Measurements from ENCODE around the gene ARMH2. TPM values are rescaled to one million over a fixed set of nuclear protein-coding genes. Genes with fewer than 3 reads are reported as not detected.

Gene ARMH2
- polyA plus RNA-seq, 1 donor from 2014 or later: 0.73 TPM

- Histone ChIP-seq H3F3A (ENCODE audit: insufficient read depth, low read length, poor library complexity, severe bottlenecking) (no peaks in the 10 kb centered on the region), H2AFZ (ENCODE audit: low read depth, low read length) (no peak overlapping the region), H3K27me3 (ENCODE audit: insufficient read depth, low read depth, low read length) (no peaks in the 10 kb centered on the region), H3K4me2 (ENCODE audit: low read length) (no peak overlapping the region), H3K36me3 (ENCODE audit: insufficient read depth, low read length) (no peaks in the 10 kb centered on the region), H3K9me3 (ENCODE audit: low read length) (no peaks in the 10 kb centered on the region), H4K20me1 (ENCODE audit: insufficient read depth) (no peaks in the 10 kb centered on the region), H3K27ac (ENCODE audit: low read length) (no peak overlapping the region), H3K9ac (ENCODE audit: low read length) (no peak overlapping the region), H3K79me2 (replicated peaks; ENCODE audit: insufficient read depth, low read length) (no peaks in the 10 kb centered on the region), H3K4me3 (ENCODE audit: low read length) (no peak overlapping the region), H3K9me2 (ENCODE audit: insufficient read depth, low read length) (no peaks in the 10 kb centered on the region)
- TF ChIP-seq RAD21 (conservative IDR thresholded peaks at IDR 0.05) (no peak), EP300 (conservative IDR thresholded peaks at IDR 0.05; ENCODE audit: poor library complexity, severe bottlenecking) (no peak), TAF1 (IDR thresholded peaks at IDR 0.05; ENCODE audit: low read depth) (no peak), MXI1 (conservative IDR thresholded peaks at IDR 0.05; ENCODE audit: poor library complexity, severe bottlenecking) (no peak), POLR2AphosphoS5 (IDR thresholded peaks at IDR 0.05) (no peak)
- TF ChIP-seq, protein P1, sequence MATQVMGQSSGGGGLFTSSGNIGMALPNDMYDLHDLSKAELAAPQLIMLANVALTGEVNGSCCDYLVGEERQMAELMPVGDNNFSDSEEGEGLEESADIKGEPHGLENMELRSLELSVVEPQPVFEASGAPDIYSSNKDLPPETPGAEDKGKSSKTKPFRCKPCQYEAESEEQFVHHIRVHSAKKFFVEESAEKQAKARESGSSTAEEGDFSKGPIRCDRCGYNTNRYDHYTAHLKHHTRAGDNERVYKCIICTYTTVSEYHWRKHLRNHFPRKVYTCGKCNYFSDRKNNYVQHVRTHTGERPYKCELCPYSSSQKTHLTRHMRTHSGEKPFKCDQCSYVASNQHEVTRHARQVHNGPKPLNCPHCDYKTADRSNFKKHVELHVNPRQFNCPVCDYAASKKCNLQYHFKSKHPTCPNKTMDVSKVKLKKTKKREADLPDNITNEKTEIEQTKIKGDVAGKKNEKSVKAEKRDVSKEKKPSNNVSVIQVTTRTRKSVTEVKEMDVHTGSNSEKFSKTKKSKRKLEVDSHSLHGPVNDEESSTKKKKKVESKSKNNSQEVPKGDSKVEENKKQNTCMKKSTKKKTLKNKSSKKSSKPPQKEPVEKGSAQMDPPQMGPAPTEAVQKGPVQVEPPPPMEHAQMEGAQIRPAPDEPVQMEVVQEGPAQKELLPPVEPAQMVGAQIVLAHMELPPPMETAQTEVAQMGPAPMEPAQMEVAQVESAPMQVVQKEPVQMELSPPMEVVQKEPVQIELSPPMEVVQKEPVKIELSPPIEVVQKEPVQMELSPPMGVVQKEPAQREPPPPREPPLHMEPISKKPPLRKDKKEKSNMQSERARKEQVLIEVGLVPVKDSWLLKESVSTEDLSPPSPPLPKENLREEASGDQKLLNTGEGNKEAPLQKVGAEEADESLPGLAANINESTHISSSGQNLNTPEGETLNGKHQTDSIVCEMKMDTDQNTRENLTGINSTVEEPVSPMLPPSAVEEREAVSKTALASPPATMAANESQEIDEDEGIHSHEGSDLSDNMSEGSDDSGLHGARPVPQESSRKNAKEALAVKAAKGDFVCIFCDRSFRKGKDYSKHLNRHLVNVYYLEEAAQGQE (IDR thresholded peaks at IDR 0.05; ENCODE audit: borderline replicate concordance): no peak
These were observed 10.6 kb downstream of the ARMH2 start for GRCh38 chr6:24788031-24788665.

DNA sequence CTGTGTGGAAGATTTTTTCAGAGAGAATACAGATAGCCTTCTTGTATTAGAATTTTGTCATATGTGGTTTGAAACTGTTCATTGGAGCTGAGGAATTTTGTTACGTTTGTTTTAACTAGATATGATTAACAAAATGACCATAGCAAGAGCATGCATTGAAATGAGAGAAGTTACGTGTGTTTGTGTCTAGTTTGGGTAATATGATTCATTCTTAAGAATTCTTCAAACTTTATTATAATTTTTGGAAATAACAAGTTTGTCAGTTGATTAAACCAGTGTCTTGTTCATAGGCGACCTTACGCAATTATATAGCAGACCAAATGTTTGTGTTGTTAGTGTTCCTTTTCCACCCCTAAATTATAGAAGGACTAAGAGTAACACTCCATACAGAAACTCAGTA, 18.5 kb downstream of the ARMH2 start:
- H3K79me2 ChIP-seq (replicated peaks; ENCODE audit: insufficient read depth, low read length): peaks cover 44% of the 10 kb centered on the region
- no peaks in the 10 kb centered on the region for H3K9me3 ChIP-seq (ENCODE audit: low read length)
- no peak overlapping the region for H3K9ac ChIP-seq (ENCODE audit: low read length)
- no peaks in the 10 kb centered on the region for H4K20me1 ChIP-seq (ENCODE audit: insufficient read depth)
- no peak overlapping the region for H3K4me3 ChIP-seq (ENCODE audit: low read length)
- H3F3A ChIP-seq (ENCODE audit: insufficient read depth, low read length, poor library complexity, severe bottlenecking): no peaks in the 10 kb centered on the region
- TF ChIP-seq RAD21 (conservative IDR thresholded peaks at IDR 0.05) (no peak), MXI1 (conservative IDR thresholded peaks at IDR 0.05; ENCODE audit: poor library complexity, severe bottlenecking) (no peak), TAF1 (IDR thresholded peaks at IDR 0.05; ENCODE audit: low read depth) (no peak), EP300 (conservative IDR thresholded peaks at IDR 0.05; ENCODE audit: poor library complexity, severe bottlenecking) (no peak), SMC3 (conservative IDR thresholded peaks at IDR 0.05; ENCODE audit: poor library complexity) (no peak), EZH2 (IDR thresholded peaks at IDR 0.05; ENCODE audit: borderline replicate concordance, insufficient read depth, low read length, poor library complexity, severe bottlenecking) (no peak), POLR2AphosphoS5 (IDR thresholded peaks at IDR 0.05) (no peak)
- TF ChIP-seq, protein P1 (IDR thresholded peaks at IDR 0.05; ENCODE audit: borderline replicate concordance): no peak
- TF ChIP-seq, protein P2, sequence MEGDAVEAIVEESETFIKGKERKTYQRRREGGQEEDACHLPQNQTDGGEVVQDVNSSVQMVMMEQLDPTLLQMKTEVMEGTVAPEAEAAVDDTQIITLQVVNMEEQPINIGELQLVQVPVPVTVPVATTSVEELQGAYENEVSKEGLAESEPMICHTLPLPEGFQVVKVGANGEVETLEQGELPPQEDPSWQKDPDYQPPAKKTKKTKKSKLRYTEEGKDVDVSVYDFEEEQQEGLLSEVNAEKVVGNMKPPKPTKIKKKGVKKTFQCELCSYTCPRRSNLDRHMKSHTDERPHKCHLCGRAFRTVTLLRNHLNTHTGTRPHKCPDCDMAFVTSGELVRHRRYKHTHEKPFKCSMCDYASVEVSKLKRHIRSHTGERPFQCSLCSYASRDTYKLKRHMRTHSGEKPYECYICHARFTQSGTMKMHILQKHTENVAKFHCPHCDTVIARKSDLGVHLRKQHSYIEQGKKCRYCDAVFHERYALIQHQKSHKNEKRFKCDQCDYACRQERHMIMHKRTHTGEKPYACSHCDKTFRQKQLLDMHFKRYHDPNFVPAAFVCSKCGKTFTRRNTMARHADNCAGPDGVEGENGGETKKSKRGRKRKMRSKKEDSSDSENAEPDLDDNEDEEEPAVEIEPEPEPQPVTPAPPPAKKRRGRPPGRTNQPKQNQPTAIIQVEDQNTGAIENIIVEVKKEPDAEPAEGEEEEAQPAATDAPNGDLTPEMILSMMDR (IDR thresholded peaks at IDR 0.05; ENCODE audit: poor library complexity, severe bottlenecking): no peak
- H3K27ac ChIP-seq (ENCODE audit: low read length): no peak overlapping the region
- no peaks in the 10 kb centered on the region for H3K9me2 ChIP-seq (ENCODE audit: insufficient read depth, low read length)
- H3K36me3 ChIP-seq (ENCODE audit: insufficient read depth, low read length): no peaks in the 10 kb centered on the region
- no peaks in the 10 kb centered on the region for H3K27me3 ChIP-seq (ENCODE audit: insufficient read depth, low read depth, low read length)
- no peak overlapping the region for H3K4me2 ChIP-seq (ENCODE audit: low read length)
- no peak overlapping the region for H2AFZ ChIP-seq (ENCODE audit: low read depth, low read length)

All from neural cell (in vitro differentiated cells).